ENCODE results near the gene ABCA13. TPM values are rescaled to one million over a fixed set of nuclear protein-coding genes. Genes with fewer than 3 reads are reported as not detected.

ABCA13 gene
- total and polyA plus RNA-seq, 8 donors = under 0.01 to 1.5 (median 0.32) TPM

DNA sequence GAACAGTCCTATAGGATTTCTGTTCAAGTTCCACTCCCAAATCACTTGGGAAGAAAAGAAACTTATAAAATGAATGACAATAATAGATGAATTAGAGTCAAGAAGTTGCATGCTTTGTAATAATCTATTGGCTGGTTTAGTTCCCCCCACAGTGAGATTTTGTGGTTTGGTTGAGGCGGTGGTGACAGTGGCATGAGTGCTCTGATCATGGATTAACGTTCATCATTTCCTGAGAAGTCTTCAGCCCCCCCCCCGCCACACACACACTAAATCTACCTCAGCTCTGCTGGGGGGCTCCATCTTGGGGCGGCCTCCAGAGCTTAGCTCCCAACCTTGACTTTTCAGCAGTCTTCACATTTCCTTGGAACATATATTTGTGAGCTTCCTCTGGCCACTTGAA, 121.7 kb downstream of the ABCA13 start:
- 47 to 58% methylated on average over 4 of the region's 4 CpGs for WGBS, 2 donors
- no peak for ATAC-seq
- H3K36me3 ChIP-seq = no peaks in the 10 kb centered on the region
- no peaks in the 10 kb centered on the region for H3K9me3 ChIP-seq
- no peak for FAIRE-seq
- no peaks in the 10 kb centered on the region for H3K27me3 ChIP-seq
- H3K4me1 ChIP-seq = no peaks in the 10 kb centered on the region
- no peak for DNase-seq
- no peak overlapping the region for H3K4me3 ChIP-seq
- TF ChIP-seq, protein P1, sequence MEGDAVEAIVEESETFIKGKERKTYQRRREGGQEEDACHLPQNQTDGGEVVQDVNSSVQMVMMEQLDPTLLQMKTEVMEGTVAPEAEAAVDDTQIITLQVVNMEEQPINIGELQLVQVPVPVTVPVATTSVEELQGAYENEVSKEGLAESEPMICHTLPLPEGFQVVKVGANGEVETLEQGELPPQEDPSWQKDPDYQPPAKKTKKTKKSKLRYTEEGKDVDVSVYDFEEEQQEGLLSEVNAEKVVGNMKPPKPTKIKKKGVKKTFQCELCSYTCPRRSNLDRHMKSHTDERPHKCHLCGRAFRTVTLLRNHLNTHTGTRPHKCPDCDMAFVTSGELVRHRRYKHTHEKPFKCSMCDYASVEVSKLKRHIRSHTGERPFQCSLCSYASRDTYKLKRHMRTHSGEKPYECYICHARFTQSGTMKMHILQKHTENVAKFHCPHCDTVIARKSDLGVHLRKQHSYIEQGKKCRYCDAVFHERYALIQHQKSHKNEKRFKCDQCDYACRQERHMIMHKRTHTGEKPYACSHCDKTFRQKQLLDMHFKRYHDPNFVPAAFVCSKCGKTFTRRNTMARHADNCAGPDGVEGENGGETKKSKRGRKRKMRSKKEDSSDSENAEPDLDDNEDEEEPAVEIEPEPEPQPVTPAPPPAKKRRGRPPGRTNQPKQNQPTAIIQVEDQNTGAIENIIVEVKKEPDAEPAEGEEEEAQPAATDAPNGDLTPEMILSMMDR (IDR thresholded peaks at IDR 0.05) = no peak
- no peak overlapping the region for H3K27ac ChIP-seq
- intact Hi-C loops (cut with DNase I) = no loop called here

DNA sequence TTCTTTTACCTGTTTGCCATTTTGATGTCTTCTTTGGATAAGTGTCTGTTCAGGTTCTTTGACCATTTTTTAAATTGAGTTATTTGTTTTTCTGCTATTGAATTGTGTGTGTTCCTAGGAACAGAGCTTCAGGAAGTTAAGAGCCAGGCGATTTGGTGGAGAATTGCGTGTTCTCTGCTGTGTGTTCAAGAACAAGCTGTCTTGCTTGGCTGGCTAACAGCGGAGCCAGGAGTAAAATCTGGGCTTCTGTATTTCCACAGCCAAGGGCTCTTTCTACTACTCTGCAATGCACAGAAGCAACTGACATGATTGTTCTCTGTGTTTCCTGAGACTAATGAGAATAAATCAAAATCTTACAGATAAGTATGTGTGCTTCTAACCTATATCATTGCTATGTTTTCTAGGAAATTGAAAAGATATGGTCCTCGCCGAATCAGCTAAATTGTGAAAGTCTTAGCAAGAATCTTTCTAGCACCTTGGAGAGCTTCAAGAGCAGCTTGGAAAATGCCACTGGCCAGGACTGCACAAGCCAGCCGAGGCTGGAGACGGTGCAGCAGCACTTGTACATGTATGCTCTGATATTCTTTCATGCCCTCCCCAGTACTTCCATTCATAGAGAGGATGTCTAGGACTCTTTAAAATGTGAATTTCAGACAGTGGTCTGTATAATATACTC, 124.2 kb downstream of the ABCA13 start:
- ATAC-seq (no peak), FAIRE-seq (no peak), DNase-seq (no peak)
- H3K27ac ChIP-seq = no peak overlapping the region
- TF ChIP-seq, protein P1 (IDR thresholded peaks at IDR 0.05) = no peak
- H3K36me3 ChIP-seq = no peaks in the 10 kb centered on the region
- no peak overlapping the region for H3K4me3 ChIP-seq
- H3K9me3 ChIP-seq = no peaks in the 10 kb centered on the region
- intact Hi-C loops (cut with DNase I) = no loop called here
- no peaks in the 10 kb centered on the region for H3K4me1 ChIP-seq
- 48 to 54% methylated on average over 7 of the region's 7 CpGs for WGBS, 2 donors
- H3K27me3 ChIP-seq = no peaks in the 10 kb centered on the region

DNA sequence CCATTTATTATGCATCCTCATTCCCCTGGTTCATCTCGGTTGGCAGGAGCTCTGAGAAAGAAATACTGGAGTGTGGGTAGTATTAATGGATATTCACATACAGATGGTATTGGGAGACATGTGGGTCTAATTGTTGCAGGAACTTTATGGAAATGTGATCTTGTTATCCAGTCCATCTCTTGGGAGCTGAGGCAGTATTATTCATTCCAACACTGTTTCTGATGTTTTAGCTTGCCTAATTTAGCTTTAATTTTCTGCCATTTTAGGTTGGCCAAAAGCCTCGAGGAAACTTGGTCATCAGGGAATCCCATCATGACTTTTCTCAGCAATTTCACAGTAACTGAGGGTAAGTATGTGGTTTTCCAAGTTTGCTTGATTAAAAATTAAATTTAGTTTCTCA, 125.7 kb downstream of the ABCA13 start:
- no peaks in the 10 kb centered on the region for H3K4me1 ChIP-seq
- H3K36me3 ChIP-seq = no peaks in the 10 kb centered on the region
- TF ChIP-seq, protein P1 (IDR thresholded peaks at IDR 0.05) = no peak
- intact Hi-C loops (cut with DNase I) = no loop called here
- H3K9me3 ChIP-seq = no peaks in the 10 kb centered on the region
- no peak for DNase-seq
- H3K27me3 ChIP-seq = no peaks in the 10 kb centered on the region
- WGBS, 2 donors = 21 to 28% methylated on average over 2 of the region's 2 CpGs
- no peak overlapping the region for H3K4me3 ChIP-seq
- FAIRE-seq = no peak
- H3K27ac ChIP-seq = no peak overlapping the region
- ATAC-seq = no peak

DNA sequence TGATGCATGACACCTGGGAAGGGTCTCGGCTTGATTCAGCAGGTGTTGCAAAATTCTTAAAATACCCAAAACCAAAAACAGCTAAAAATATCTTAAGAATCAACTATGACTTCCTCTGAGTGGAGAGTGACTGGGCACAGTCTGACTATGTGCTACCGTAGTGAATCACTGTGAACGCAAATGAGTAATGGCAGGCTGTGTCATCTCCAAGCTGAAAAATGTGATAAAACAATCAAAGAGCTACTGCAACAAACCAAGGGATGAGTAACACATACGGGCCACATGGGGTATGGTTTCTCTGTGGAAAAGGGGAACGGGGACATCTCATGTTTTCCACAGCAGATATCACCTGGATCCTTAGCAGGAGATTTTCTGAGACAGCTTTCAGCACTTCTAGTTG, 127.5 kb downstream of the ABCA13 start:
- no peak for FAIRE-seq
- intact Hi-C loops (cut with DNase I) = no loop called here
- TF ChIP-seq, protein P1 (IDR thresholded peaks at IDR 0.05) = no peak

DNA sequence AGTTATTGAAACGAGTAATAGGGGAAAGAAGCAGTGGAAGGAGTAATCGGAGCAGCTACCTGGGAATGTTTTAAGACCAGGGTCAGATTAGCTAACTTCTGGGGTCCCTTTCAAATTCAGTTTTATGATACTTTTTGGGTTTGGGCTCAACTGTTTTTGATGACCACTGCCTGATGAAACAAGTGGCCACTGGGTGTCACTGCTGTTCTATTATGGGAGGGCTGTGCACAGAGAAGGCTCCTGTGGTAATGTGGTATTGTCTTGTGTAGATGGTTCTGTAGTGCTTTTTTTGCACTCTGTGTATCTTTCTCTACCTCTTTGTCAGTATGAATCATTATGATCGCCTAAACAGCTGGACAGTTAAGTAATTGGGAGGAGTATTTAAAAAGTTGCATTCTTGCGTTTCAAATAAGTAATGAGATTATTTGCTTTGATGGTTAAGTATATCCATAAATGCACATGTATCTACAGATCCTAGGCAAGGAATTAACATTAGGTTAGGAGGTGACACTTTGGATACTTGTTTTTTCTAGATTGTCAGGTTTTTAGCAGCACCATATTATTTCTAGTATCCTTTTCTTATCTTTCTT, 128.4 kb downstream of the ABCA13 start:
- H3K27ac ChIP-seq = no peak overlapping the region
- TF ChIP-seq, protein P1 (IDR thresholded peaks at IDR 0.05) = peak; percentile 9 to 49 (median 34)
- ATAC-seq = peak in 3 of 4 donors; percentile 77 to 86 (median 84)
- no peak overlapping the region for H3K4me3 ChIP-seq
- WGBS, 2 donors = 18 to 28% methylated on average over 4 of the region's 4 CpGs
- H3K27me3 ChIP-seq = no peaks in the 10 kb centered on the region
- H3K9me3 ChIP-seq = no peaks in the 10 kb centered on the region
- no peaks in the 10 kb centered on the region for H3K36me3 ChIP-seq
- DNase-seq = peak in 2 of 6 donors; percentile 30 to 42
- no peaks in the 10 kb centered on the region for H3K4me1 ChIP-seq
- no peak for FAIRE-seq
- intact Hi-C loops (cut with DNase I) = no loop called here

More for the DNA sequence above, 127.5 kb downstream of the ABCA13 start:
- Histone ChIP-seq H3K4me3 (no peak overlapping the region), H3K9me3 (no peaks in the 10 kb centered on the region), H3K27ac (no peak overlapping the region), H3K4me1 (no peaks in the 10 kb centered on the region), H3K27me3 (no peaks in the 10 kb centered on the region), H3K36me3 (no peaks in the 10 kb centered on the region)
- no peak for ATAC-seq
- DNase-seq = no peak
- 37 to 55% methylated on average over 5 of the region's 5 CpGs for WGBS, 2 donors

Data from pancreas (tissue), 10 donors.